Body of pancreas (tissue), 4 donors: ENCODE results near the gene SLC13A3. TPM values are rescaled to one million over a fixed set of nuclear protein-coding genes. Genes with fewer than 3 reads are reported as not detected.

Experiments
- ATAC-seq: fragments of 150-250 bp; one replicate; pipeline ENCODE4 v1.9.1; 2016
- DNase-seq, 4 donors: peaks; one replicate each; pipeline ENCODE4 v3.0.0-alpha.2; 2019
- H3K27ac ChIP-seq, 4 donors: fragments of 200-600 bp; sonication (generic); 1 replicate in 3 of 4; 2 replicates in 1 of 4; pipeline versions ENCODE4 v1.5.1 to v1.6.1; 2016 to 2019; ENCODE audit warnings: mild to moderate bottlenecking in 1 of 4, mixed read lengths in 1 of 4, moderate library complexity in 1 of 4
- H3K27me3 ChIP-seq, 2 donors: fragments of 200-600 bp; sonication (generic); one replicate each; pipeline ENCODE4 v1.6.0; 2016; ENCODE audit warnings: mild to moderate bottlenecking in 1 of 2
- H3K36me3 ChIP-seq, 2 donors: fragments of 200-600 bp; sonication (generic); replicated peaks in 1 of 2; 2 replicates each; pipeline ENCODE4 v1.5.1; 2016; ENCODE audit warnings: low read depth in 2 of 2; ENCODE audit not compliant: insufficient read depth in 1 of 2
- H3K4me1 ChIP-seq: fragments of 200-600 bp; sonication (generic); one replicate; pipeline ENCODE4 v1.6.0; 2016
- H3K4me3 ChIP-seq, 2 donors: fragments of 200-600 bp; sonication (generic); 1 replicate in 1 of 2; 2 replicates in 1 of 2; pipeline ENCODE4 v1.5.1; 2016 to 2019
- H3K9me3 ChIP-seq, 3 donors: fragments of 200-600 bp; sonication (generic); 1 replicate in 2 of 3; 2 replicates in 1 of 3; pipeline ENCODE4 v1.5.1; 2016
- POLR2A ChIP-seq, 3 donors: fragments of 450-650 bp; IDR thresholded peaks; one replicate each; pipeline ENCODE4 v1.6.1; 2016; ENCODE audit warnings: antibody characterized with exemption in 3 of 3, mild to moderate bottlenecking in 2 of 3
- WGBS, 2 donors: methylation state at CpG; one replicate each; pipeline ENCODE4 v1.1.5; 2017; 5-methylcytosine and 5-hydroxymethylcytosine counted together
- intact Hi-C: fragments of 100-400 bp; cut with DNase I; formaldehyde crosslinking; loops from one replicate; pipeline ENCODE4 v1.15.1; 2023
- total RNA-seq, 2 donors: library from RNA; depleted of rRNA; stranded (reverse); fragments of >200 nt; gene quantifications; one replicate each; pipeline ENCODE4 v1.1.0, GENCODE V29; 2016
- TF ChIP-seq, protein P1 (sequence below), 7 experiments: fragments of 450-650 bp in 4 of 7; fragments of 200-600 bp in 3 of 7; sonication (generic) in 3 of 7; IDR thresholded peaks; one replicate each; pipeline ENCODE4 v1.5.1; 2016 to 2019; ENCODE audit warnings: antibody characterized with exemption in 7 of 7

SLC13A3 gene
- total RNA-seq, 2 donors from 2014 or later, result 3.4 to 6.3 TPM

DNA sequence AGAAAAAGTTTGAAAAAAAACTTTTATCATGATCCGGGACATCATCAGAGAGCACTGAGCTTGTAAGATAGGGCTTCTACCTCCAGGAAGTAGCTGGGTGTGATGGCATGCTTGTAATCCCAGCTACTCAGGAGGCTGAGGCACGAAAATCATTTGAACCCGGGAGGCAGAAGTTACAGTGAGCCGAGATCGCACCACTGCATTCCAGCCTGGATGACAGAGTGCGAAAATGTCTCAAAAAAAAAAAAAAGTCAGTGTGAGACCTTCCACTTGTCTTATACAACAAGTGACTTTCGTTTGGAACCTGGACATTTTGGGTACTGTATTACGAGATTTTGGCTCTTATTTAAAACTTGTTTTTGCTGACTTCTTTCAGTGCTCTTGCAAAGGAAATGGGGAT, 5.9 kb upstream of the SLC13A3 start:
- Histone ChIP-seq H3K4me3 (no peak overlapping the region), H3K9me3 (no peaks in the 10 kb centered on the region), H3K27me3 (no peaks in the 10 kb centered on the region), H3K27ac (no peak overlapping the region), H3K4me1 (no peaks in the 10 kb centered on the region), H3K36me3 (no peaks in the 10 kb centered on the region)
- intact Hi-C loops, result no loop called here
- ATAC-seq (no peak), DNase-seq (no peak)
- TF ChIP-seq, protein P1, sequence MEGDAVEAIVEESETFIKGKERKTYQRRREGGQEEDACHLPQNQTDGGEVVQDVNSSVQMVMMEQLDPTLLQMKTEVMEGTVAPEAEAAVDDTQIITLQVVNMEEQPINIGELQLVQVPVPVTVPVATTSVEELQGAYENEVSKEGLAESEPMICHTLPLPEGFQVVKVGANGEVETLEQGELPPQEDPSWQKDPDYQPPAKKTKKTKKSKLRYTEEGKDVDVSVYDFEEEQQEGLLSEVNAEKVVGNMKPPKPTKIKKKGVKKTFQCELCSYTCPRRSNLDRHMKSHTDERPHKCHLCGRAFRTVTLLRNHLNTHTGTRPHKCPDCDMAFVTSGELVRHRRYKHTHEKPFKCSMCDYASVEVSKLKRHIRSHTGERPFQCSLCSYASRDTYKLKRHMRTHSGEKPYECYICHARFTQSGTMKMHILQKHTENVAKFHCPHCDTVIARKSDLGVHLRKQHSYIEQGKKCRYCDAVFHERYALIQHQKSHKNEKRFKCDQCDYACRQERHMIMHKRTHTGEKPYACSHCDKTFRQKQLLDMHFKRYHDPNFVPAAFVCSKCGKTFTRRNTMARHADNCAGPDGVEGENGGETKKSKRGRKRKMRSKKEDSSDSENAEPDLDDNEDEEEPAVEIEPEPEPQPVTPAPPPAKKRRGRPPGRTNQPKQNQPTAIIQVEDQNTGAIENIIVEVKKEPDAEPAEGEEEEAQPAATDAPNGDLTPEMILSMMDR (IDR thresholded peaks at IDR 0.05), result no peak
- no peak for TF ChIP-seq POLR2A (IDR thresholded peaks at IDR 0.05)
- WGBS, 2 donors, result 89 to 92% methylated on average over 8 of the region's 8 CpGs

DNA sequence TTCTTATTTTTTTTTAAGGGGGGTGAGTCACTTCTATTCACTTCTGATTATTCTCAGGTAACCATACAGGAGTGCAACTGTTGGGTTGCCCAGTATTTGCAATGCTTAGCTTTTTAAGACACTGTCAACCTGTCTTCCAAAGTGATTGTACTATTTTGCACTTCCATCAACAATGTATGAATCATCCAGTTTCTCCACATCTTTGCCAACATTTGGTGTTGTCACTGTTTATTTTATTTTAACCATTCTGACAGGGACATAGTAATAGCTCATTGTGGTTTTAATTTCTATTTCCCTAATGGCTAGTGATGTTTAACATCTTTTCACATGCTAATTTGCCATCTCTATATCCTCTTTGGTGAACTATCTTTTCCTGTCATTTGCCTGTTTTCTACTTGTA, 1.4 kb upstream of the SLC13A3 start:
- Histone ChIP-seq H3K9me3 (no peaks in the 10 kb centered on the region), H3K4me1 (no peaks in the 10 kb centered on the region), H3K4me3 (no peak overlapping the region), H3K27me3 (no peaks in the 10 kb centered on the region), H3K36me3 (no peaks in the 10 kb centered on the region), H3K27ac (no peak overlapping the region)
- intact Hi-C loops, result no loop called here
- TF ChIP-seq, protein P1 (IDR thresholded peaks at IDR 0.05), result no peak
- no peak for TF ChIP-seq POLR2A (IDR thresholded peaks at IDR 0.05)
- no peak for ATAC-seq
- no peak for DNase-seq

DNA sequence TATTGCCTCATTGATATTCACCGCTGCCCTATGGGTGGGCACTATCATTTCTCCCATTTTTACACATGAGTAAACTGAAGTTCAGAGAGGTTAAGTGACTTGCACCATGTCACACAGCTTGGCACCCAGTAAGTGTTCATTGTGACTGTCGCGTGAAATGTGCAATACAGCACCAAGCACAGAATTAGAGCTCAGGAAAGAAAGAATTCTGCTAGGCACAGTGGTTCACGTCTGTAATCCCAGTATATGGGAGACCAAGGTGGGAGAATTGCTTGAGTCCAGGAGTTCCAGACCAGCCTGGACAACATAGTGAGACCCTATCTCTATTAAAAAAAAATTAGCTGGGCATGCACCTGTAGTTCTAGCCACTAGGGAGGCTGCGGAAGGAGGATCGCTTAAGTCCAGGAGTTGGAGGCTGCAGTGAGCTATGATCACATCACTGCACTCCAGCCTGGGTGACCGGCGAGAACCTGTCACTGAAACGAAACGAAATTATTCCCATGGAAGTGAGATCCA, 626 bp downstream of the SLC13A3 start:
- ATAC-seq (peak; percentile 21), DNase-seq (no peak)
- 85 to 86% methylated on average over 10 of the region's 10 CpGs for WGBS, 2 donors
- Histone ChIP-seq H3K27ac (no peak overlapping the region), H3K36me3 (no peaks in the 10 kb centered on the region), H3K4me3 (no peak overlapping the region), H3K27me3 (no peaks in the 10 kb centered on the region), H3K4me1 (no peaks in the 10 kb centered on the region), H3K9me3 (no peaks in the 10 kb centered on the region)
- intact Hi-C loops, result no loop called here
- TF ChIP-seq, protein P1 (IDR thresholded peaks at IDR 0.05), result no peak
- no peak for TF ChIP-seq POLR2A (IDR thresholded peaks at IDR 0.05)

DNA sequence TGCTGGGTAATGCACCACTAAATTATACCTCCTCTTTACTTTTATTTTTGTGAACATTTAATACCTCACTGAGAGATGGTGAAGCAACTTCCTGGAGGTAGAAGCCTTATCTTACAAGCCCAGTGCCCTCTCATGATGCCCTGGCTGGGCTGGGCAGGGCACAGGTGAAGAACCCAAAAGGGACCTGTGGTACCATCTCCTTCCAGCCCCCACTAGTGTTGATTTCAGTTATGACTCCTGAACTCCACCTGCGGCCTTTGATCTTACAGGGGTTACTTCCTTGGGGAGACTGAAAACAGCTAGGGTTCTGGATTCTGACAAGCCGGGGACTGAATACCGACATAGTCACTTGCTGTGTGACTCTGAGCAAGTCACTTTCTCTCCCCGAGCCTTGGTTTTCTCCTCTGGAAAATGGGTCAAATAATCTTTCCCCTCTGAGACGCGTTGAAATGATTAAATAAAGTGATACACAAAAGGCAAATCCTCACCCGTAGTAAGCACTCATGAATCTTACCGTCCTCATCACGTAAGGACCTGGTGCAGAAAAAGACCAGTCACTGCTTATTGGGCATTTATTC, 1.2 kb downstream of the SLC13A3 start:
- Histone ChIP-seq H3K27me3 (no peaks in the 10 kb centered on the region), H3K4me1 (no peaks in the 10 kb centered on the region), H3K36me3 (no peaks in the 10 kb centered on the region), H3K4me3 (no peak overlapping the region), H3K27ac (no peak overlapping the region), H3K9me3 (no peaks in the 10 kb centered on the region)
- TF ChIP-seq, protein P1 (IDR thresholded peaks at IDR 0.05), result no peak
- intact Hi-C loops, result no loop called here
- DNase-seq (no peak), ATAC-seq (no peak)
- WGBS, 2 donors, result 88 to 96% methylated on average over 9 of the region's 9 CpGs

DNA sequence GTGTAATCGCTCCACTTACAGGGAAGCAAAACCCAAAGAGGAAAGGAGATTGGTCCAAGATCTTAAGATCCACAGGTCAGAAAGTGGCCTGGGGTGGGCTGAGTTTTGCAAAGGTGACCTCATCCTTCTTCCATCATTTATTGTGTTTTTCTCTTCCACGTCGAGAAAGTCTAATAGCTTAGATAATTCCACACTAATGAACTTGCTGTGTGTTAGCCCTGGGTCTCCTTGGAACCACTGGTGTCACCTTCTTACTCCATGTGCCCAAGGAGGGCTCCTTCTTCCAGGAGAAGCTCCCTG, 1.7 kb downstream of the SLC13A3 start:
- Histone ChIP-seq H3K27ac (no peak overlapping the region), H3K27me3 (no peaks in the 10 kb centered on the region), H3K4me3 (no peak overlapping the region), H3K36me3 (no peaks in the 10 kb centered on the region), H3K4me1 (no peaks in the 10 kb centered on the region), H3K9me3 (no peaks in the 10 kb centered on the region)
- WGBS, 2 donors, result 53 to 55% methylated on average over 3 of the region's 3 CpGs
- DNase-seq (no peak), ATAC-seq (no peak)
- no peak for TF ChIP-seq POLR2A (IDR thresholded peaks at IDR 0.05)
- TF ChIP-seq, protein P1 (IDR thresholded peaks at IDR 0.05), result no peak
- intact Hi-C loops, result no loop called here
